ENCODE data around the gene BMP7. TPM values are rescaled to one million over a fixed set of nuclear protein-coding genes. Genes with fewer than 3 reads are reported as not detected.

BMP7 gene
- total RNA-seq, 2 experiments from 2014 or later = not detected

DNA sequence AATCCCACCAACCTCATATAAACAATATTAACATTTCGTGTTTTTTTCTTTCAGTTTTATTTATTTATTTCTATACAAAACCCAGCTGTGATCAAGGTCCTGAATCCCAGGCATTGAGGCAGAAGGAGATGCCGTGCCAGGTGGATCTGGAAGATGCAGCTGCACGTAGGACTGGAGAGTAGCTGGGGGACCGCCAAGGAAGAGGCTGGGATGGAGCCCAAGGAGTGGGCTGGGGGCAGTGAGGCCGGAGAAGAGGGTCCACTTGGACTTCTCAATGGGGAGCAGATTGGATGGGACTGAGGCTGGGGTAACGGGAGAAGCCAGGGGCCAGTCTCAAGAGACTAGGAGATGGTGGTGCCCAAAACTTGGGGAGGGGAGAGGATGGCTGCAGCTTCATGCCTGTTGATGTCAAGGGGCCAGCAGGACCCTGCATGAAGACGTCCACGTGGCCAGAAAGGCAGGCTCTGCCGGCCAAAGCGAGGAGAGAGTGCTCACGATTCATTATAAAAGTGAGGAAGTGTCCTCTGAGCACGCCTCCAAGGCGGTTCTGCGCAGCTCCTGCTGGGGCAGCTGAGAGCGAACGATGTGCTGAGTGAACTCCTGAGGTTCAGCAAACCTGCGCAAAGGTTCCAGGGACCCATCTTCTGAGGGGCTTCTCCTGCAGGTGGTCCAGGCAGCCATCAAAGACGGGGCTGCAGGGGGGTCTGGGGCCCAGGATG lies 110.3 kb downstream of the BMP7 start:
- Mint-ChIP-seq H3K4me1 (no peaks in the 10 kb centered on the region), H3K36me3 (no peaks in the 10 kb centered on the region), H3K27me3 (peaks cover 1% of the 10 kb centered on the region), H3K4me3 (no peak overlapping the region), H3K9me3 (no peaks in the 10 kb centered on the region), H3K27ac (no peak overlapping the region)
- ATAC-seq (ENCODE audit: low read depth) = no peak
- no peak for DNase-seq
- POLR2A ChIA-PET = no interaction called here

GRCh38 chr20:57155415-57155814 lies 111.0 kb downstream of the BMP7 start:
- no peak for DNase-seq
- Mint-ChIP-seq H3K4me1 (no peaks in the 10 kb centered on the region), H3K9me3 (no peaks in the 10 kb centered on the region), H3K36me3 (no peaks in the 10 kb centered on the region), H3K27me3 (peaks cover 2% of the 10 kb centered on the region), H3K4me3 (no peak overlapping the region), H3K27ac (no peak overlapping the region)
- POLR2A ChIA-PET = no interaction called here
- ATAC-seq (ENCODE audit: low read depth) = no peak

DNA sequence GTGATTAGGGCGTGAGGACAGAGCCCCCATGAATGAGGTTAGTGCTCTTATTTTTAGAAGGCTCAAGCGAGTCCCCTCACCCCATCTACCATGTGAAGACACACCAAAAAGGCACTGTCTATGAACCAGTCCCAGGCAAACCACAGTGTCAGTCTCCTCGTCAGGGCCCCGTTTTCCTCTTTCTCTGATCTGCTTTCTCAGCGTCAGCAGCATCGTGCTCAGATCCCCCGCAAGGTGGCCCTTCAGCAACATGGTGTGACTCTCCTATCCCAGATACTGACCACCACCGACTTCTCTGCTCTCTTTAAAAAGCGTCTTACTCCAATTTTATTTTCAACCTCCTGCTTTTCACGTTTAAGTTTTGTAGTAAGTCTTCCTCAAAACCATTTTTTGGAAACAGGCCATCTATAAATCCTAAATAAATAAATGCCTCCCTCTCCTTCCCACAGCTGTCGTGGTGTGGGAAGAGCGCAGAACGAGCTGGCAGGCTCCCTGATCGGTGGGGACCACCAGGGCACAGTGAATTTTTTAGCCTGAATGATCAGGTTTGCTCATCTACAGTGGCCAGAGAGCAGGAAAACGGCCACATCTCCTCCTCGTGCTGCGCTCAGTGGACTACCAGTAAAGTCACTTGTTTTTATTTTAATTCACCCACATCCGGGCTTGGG lies 113.1 kb downstream of the BMP7 start:
- POLR2A ChIA-PET = no interaction called here
- ATAC-seq (ENCODE audit: low read depth) = no peak
- H3K4me1 Mint-ChIP-seq = no peaks in the 10 kb centered on the region
- H3K27me3 Mint-ChIP-seq = peaks cover 7% of the 10 kb centered on the region
- H3K27ac Mint-ChIP-seq = no peak overlapping the region
- no peak overlapping the region for H3K4me3 Mint-ChIP-seq
- DNase-seq = no peak
- H3K9me3 Mint-ChIP-seq = peaks cover 1% of the 10 kb centered on the region
- H3K36me3 Mint-ChIP-seq = no peaks in the 10 kb centered on the region

GRCh38 chr20:57152557-57152956 lies 113.9 kb downstream of the BMP7 start:
- Mint-ChIP-seq H3K4me1 (no peaks in the 10 kb centered on the region), H3K9me3 (peaks cover 1% of the 10 kb centered on the region), H3K4me3 (no peak overlapping the region), H3K27me3 (peaks cover 7% of the 10 kb centered on the region), H3K36me3 (no peaks in the 10 kb centered on the region), H3K27ac (no peak overlapping the region)
- no peak for DNase-seq
- POLR2A ChIA-PET = no interaction called here
- ATAC-seq (ENCODE audit: low read depth) = no peak

DNA sequence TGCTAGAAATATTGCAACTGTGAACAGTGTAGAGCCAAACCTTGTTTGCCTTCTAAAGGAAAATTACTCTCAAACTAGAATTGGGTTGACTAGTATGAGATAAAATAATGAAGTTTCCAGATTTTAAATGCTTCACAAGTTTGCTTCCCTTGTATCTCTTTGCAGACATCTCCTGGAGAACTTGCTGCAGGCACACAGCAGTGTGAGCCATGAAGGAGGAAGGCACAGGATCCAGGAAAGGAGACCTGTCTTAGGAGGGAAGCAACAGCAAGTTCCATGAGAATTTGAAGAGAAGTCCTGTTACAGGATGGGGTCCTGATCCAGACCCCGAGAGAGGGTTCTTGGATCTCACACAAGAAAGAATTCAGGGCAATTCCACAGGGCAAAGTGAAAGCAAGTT lies 115.9 kb downstream of the BMP7 start:
- Mint-ChIP-seq H3K36me3 (peaks cover 2% of the 10 kb centered on the region), H3K9me3 (peaks cover 3% of the 10 kb centered on the region), H3K4me1 (peaks cover 2% of the 10 kb centered on the region), H3K27ac (no peak overlapping the region), H3K27me3 (peaks cover 7% of the 10 kb centered on the region), H3K4me3 (no peak overlapping the region)
- POLR2A ChIA-PET = no interaction called here
- ATAC-seq (ENCODE audit: low read depth) (no peak), DNase-seq (no peak)

DNA sequence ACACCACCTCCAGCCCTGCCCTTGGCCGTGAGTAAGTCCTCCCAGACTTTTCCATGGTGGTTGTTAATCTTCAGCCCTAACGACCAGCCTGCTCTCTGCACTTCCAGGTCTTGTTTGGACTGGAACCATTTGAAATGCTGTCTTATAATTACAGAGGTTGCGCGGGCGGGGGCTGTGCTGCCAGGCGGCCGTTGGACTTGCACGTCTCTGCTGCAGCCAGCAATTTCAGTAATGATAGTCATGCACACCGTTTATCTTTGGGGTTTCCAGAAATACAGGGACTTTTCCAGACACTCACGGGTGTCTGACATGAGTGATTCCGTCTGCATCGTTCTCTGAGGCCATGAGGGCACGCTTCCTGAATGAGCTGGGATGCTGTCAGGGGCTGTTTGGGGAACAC lies 118.2 kb downstream of the BMP7 start:
- Mint-ChIP-seq H3K4me1 (peaks cover 2% of the 10 kb centered on the region), H3K27ac (no peak overlapping the region), H3K9me3 (peaks cover 3% of the 10 kb centered on the region), H3K36me3 (peaks cover 2% of the 10 kb centered on the region), H3K4me3 (no peak overlapping the region), H3K27me3 (peaks cover 7% of the 10 kb centered on the region)
- POLR2A ChIA-PET = no interaction called here
- DNase-seq (no peak), ATAC-seq (ENCODE audit: low read depth) (no peak)

DNA sequence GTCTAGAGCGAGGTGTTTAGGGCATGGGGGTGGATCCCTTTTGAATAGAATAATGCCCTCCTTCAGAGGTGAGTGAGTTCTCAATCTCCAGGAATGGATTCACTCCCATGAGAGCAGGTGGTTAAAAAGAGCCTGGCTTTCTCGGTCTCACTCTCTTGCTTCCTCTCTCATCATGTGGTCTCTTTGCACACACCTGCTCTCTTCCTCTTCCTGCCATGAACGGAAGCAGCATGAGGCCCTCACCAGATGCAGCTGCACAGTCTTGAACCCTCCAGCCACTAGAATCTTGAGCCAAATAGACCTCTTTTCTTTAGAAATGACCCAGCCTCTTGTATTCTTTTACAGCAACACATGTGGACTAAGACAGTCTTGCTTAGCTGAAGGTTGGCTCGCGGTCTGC lies 119.3 kb downstream of the BMP7 start:
- peaks cover 9% of the 10 kb centered on the region for H3K27me3 Mint-ChIP-seq
- no peak overlapping the region for H3K4me3 Mint-ChIP-seq
- H3K9me3 Mint-ChIP-seq = peaks cover 3% of the 10 kb centered on the region
- H3K36me3 Mint-ChIP-seq = peaks cover 2% of the 10 kb centered on the region
- H3K27ac Mint-ChIP-seq = no peak overlapping the region
- no peak for ATAC-seq (ENCODE audit: low read depth)
- POLR2A ChIA-PET = no interaction called here
- peaks cover 2% of the 10 kb centered on the region for H3K4me1 Mint-ChIP-seq
- no peak for DNase-seq

DNA sequence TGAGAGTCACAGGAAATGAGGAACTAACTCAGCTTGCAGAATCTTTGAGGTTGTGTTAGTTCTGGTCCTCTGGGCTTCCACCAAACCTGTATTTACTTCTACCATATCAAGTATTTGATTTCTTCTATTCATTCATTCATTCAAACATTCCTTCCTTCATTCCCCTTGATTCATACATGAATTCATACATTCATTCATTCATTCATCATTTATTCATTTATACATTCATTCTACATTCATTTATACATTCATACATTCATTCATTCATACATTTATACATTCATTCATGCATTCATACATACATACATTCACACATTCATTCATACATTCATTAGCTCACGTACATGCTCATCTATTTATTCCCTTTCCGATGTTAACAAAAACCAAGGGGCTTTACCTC lies 120.3 kb downstream of the BMP7 start:
- Mint-ChIP-seq H3K9me3 (peaks cover 3% of the 10 kb centered on the region), H3K4me3 (no peak overlapping the region), H3K36me3 (peaks cover 2% of the 10 kb centered on the region), H3K27me3 (peaks cover 8% of the 10 kb centered on the region), H3K27ac (no peak overlapping the region), H3K4me1 (peaks cover 2% of the 10 kb centered on the region)
- POLR2A ChIA-PET = no interaction called here
- DNase-seq (no peak), ATAC-seq (ENCODE audit: low read depth) (no peak)

- peaks cover 2% of the 10 kb centered on the region for H3K36me3 Mint-ChIP-seq
- no peak overlapping the region for H3K27ac Mint-ChIP-seq
- peaks cover 3% of the 10 kb centered on the region for H3K9me3 Mint-ChIP-seq
- DNase-seq = no peak
- ATAC-seq (ENCODE audit: low read depth) = no peak
- peaks cover 2% of the 10 kb centered on the region for H3K4me1 Mint-ChIP-seq
- H3K27me3 Mint-ChIP-seq = peaks cover 6% of the 10 kb centered on the region
- POLR2A ChIA-PET = no interaction called here
- H3K4me3 Mint-ChIP-seq = no peak overlapping the region
Observed at GRCh38 chr20:57145089-57145631, 121.3 kb downstream of the BMP7 start.

GRCh38 chr20:57143173-57143572 lies 123.3 kb downstream of the BMP7 start:
- Mint-ChIP-seq H3K27ac (no peak overlapping the region), H3K4me3 (no peak overlapping the region), H3K4me1 (peaks cover 2% of the 10 kb centered on the region), H3K36me3 (peaks cover 2% of the 10 kb centered on the region), H3K27me3 (peaks cover 2% of the 10 kb centered on the region), H3K9me3 (peaks cover 2% of the 10 kb centered on the region)
- ATAC-seq (ENCODE audit: low read depth) = no peak
- POLR2A ChIA-PET = no interaction called here
- no peak for DNase-seq

GRCh38 chr20:57142667-57143066 lies 123.8 kb downstream of the BMP7 start:
- ATAC-seq (ENCODE audit: low read depth) = no peak
- POLR2A ChIA-PET = no interaction called here
- H3K27me3 Mint-ChIP-seq = peaks cover 2% of the 10 kb centered on the region

GRCh38 chr20:57141492-57141891 lies 124.9 kb downstream of the BMP7 start:
- Mint-ChIP-seq H3K9me3 (no peaks in the 10 kb centered on the region), H3K36me3 (no peaks in the 10 kb centered on the region), H3K4me3 (no peak overlapping the region), H3K27me3 (peaks cover 2% of the 10 kb centered on the region), H3K4me1 (no peaks in the 10 kb centered on the region), H3K27ac (no peak overlapping the region)
- DNase-seq (no peak), ATAC-seq (ENCODE audit: low read depth) (no peak)
- POLR2A ChIA-PET = no interaction called here

More at GRCh38 chr20:57142667-57143066, 123.8 kb downstream of the BMP7 start:
- DNase-seq = no peak
- H3K27ac Mint-ChIP-seq = no peak overlapping the region
- H3K4me1 Mint-ChIP-seq = peaks cover 2% of the 10 kb centered on the region
- H3K9me3 Mint-ChIP-seq = peaks cover 2% of the 10 kb centered on the region
- H3K36me3 Mint-ChIP-seq = peaks cover 2% of the 10 kb centered on the region
- no peak overlapping the region for H3K4me3 Mint-ChIP-seq

DNA sequence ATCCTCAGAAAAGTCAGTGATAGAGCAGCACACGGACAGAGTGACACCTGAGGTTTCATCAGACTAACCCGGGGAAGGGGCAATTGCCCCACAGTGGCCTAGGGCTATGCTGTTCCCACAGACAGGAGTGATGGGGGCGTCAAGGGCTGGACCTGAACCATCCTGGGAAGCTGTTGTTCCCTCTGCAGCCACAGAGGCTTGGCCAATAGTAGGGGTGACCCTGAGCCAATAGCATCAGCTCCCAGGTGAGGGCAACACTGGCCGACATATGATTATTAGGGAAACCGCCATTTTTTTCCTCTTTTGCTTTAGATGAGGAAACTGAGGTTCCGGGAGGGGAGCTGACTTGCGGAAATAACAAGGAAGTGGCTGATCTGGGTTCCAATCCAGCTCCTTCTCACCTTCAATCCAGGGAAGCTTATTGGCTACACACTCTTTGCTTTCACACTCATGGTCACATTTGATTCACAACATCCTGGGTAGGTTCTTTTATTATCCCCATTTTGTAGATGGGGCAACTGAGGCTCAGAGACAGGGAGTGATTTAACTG lies 126.0 kb downstream of the BMP7 start:
- no peaks in the 10 kb centered on the region for H3K9me3 Mint-ChIP-seq
- DNase-seq = no peak
- no peak for ATAC-seq (ENCODE audit: low read depth)
- peaks cover 2% of the 10 kb centered on the region for H3K27me3 Mint-ChIP-seq
- POLR2A ChIA-PET = no interaction called here
- H3K27ac Mint-ChIP-seq = no peak overlapping the region
- no peak overlapping the region for H3K4me3 Mint-ChIP-seq
- no peaks in the 10 kb centered on the region for H3K36me3 Mint-ChIP-seq
- no peaks in the 10 kb centered on the region for H3K4me1 Mint-ChIP-seq
